Cardiac fibroblast (primary cell): ENCODE results near the gene CRELD1.

Source experiments
- DNase-seq, 2 donors: peaks; one replicate each; pipeline versions ENCODE4 v3.0.0 to v3.0.0-alpha.2; 2010; ENCODE audit warnings: low read depth in 2 of 2
- H3K4me3 ChIP-seq, 2 donors: replicated peaks in 1 of 2; 1 replicate in 1 of 2; 2 replicates in 1 of 2; pipeline ENCODE4 v1.5.1; 2011; ENCODE audit warnings: low read depth in 2 of 2, low read length in 2 of 2, mild to moderate bottlenecking in 2 of 2, moderate library complexity in 1 of 2
- CTCF ChIP-seq: IDR thresholded peaks from one replicate; pipeline ENCODE4 v1.5.1; 2011; ENCODE audit warnings: low read depth, mild to moderate bottlenecking, low read length, inconsistent platforms

Gene CRELD1

GRCh38 chr3:9955611-9956352, 22.1 kb downstream of the CRELD1 start:
- no peak for DNase-seq

GRCh38 chr3:9957214-9957613, 23.6 kb downstream of the CRELD1 start:
- H3K4me3 ChIP-seq: no peak overlapping the region
- peak in 1 of 2 donors; percentile 41 for DNase-seq
- no peak for TF ChIP-seq CTCF

More at GRCh38 chr3:9955611-9956352, 22.1 kb downstream of the CRELD1 start:
- TF ChIP-seq CTCF: no peak
- H3K4me3 ChIP-seq: no peak overlapping the region

GRCh38 chr3:9965200-9965875, 31.7 kb downstream of the CRELD1 start:
- TF ChIP-seq CTCF: no peak

GRCh38 chr3:9966841-9967240, 33.2 kb downstream of the CRELD1 start:
- no peak for TF ChIP-seq CTCF
- no peak for DNase-seq
- H3K4me3 ChIP-seq: no peak overlapping the region

More at GRCh38 chr3:9965200-9965875, 31.7 kb downstream of the CRELD1 start:
- DNase-seq: no peak
- H3K4me3 ChIP-seq: no peak overlapping the region

GRCh38 chr3:9969632-9970019, 36.0 kb downstream of the CRELD1 start:
- no peak for TF ChIP-seq CTCF
- H3K4me3 ChIP-seq: no peak overlapping the region
- no peak for DNase-seq

- peak; percentile 61 to 79 for DNase-seq
- no peak for TF ChIP-seq CTCF
These were observed 36.5 kb downstream of the CRELD1 start for GRCh38 chr3:9970020-9970652.

More at GRCh38 chr3:9970020-9970652, 36.5 kb downstream of the CRELD1 start:
- H3K4me3 ChIP-seq: no peak overlapping the region
